SJCRH30 (cell line): ENCODE measurements around the gene UROS. TPM values are rescaled to one million over a fixed set of nuclear protein-coding genes. Genes with fewer than 3 reads are reported as not detected.

Experiments
- DNase-seq, 2 experiments: peaks; one replicate each; pipeline ENCODE4 v3.0.0-alpha.2; 2015 to 2020
- H3K27ac ChIP-seq: fragments of 250-450 bp; sonication (Bioruptor Pico); 2 replicates; pipeline ENCODE4 v1.5.1; 2020; ENCODE audit warnings: mild to moderate bottlenecking, moderate library complexity
- H3K27me3 ChIP-seq: fragments of 250-450 bp; sonication (Bioruptor Pico); 2 replicates; pipeline ENCODE4 v1.5.1; 2020; ENCODE audit warnings: mild to moderate bottlenecking, moderate library complexity
- H3K36me3 ChIP-seq: fragments of 250-450 bp; sonication (Bioruptor Pico); 2 replicates; pipeline ENCODE4 v1.5.1; 2020; ENCODE audit warnings: mild to moderate bottlenecking, moderate library complexity
- H3K4me1 ChIP-seq: fragments of 250-450 bp; sonication (Bioruptor Pico); 2 replicates; pipeline ENCODE4 v1.5.1; 2020; ENCODE audit warnings: mild to moderate bottlenecking, moderate library complexity
- H3K4me3 ChIP-seq: fragments of 250-450 bp; sonication (Bioruptor Pico); 2 replicates; pipeline ENCODE4 v1.5.1; 2020; ENCODE audit warnings: mild to moderate bottlenecking, moderate library complexity
- H3K9me3 ChIP-seq: fragments of 250-450 bp; sonication (Bioruptor Pico); replicated peaks from 2 replicates; pipeline ENCODE4 v1.5.1; 2020; ENCODE audit warnings: mild to moderate bottlenecking, moderate library complexity
- total RNA-seq: library from RNA; depleted of rRNA; stranded (reverse); fragments of >200 nt; shearing (Covaris generic); gene quantifications from 2 replicates; pipeline ENCODE4 v1.2.3, GENCODE V29; 2014

The UROS gene
- total RNA-seq, 1 experiment from 2014 or later = 41.0 TPM

DNA sequence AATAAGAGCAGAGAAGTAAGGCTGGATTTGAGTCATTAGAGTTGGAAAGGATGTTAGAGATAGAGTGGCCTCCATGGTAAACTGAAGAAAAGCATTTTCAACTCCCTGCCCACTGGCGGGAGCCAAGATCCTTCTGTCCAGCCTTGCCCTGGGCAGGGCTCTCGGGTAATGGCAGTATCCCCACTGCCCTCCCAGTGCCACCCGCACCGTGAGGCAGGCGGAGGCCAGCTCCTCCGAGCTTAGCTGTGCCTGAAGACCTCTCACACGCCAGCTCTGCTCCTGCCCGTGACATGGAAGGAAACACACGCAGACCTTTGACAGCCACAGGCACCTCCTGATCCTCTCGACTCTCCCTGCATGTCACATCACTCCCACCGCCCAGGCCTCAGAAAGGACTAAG lies 22.6 kb upstream of the UROS start:
- Histone ChIP-seq H3K4me3 (no peak overlapping the region), H3K36me3 (peaks cover 18% of the 10 kb centered on the region), H3K27me3 (no peaks in the 10 kb centered on the region), H3K27ac (no peak overlapping the region), H3K4me1 (no peaks in the 10 kb centered on the region), H3K9me3 (no peaks in the 10 kb centered on the region)
- no peak for DNase-seq

DNA sequence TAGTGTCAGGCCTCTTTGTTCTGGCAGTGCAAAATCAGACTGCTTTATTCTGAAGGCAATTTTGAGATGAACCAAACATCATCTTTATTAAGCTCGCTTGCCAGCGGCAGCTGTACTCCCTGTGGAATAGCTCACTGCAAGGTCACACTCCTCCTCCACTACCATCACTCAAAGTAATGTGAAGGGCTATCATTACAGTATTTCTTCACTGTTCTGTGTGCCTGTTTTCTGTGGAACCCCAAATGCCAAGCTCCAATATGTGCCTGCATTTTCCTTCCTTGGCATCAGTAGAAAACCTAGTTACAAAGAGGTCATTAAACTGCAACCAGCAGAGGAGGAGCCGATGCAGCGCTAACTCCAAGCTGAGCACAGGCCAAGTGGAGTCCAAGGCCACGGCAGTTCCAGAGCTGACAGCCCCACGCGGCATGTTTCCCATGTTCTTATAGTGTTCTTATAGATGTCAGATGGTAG lies 21.7 kb upstream of the UROS start:
- Histone ChIP-seq H3K36me3 (peaks cover 22% of the 10 kb centered on the region), H3K27ac (no peak overlapping the region), H3K9me3 (no peaks in the 10 kb centered on the region), H3K4me1 (no peaks in the 10 kb centered on the region), H3K4me3 (no peak overlapping the region), H3K27me3 (no peaks in the 10 kb centered on the region)
- no peak for DNase-seq

DNA sequence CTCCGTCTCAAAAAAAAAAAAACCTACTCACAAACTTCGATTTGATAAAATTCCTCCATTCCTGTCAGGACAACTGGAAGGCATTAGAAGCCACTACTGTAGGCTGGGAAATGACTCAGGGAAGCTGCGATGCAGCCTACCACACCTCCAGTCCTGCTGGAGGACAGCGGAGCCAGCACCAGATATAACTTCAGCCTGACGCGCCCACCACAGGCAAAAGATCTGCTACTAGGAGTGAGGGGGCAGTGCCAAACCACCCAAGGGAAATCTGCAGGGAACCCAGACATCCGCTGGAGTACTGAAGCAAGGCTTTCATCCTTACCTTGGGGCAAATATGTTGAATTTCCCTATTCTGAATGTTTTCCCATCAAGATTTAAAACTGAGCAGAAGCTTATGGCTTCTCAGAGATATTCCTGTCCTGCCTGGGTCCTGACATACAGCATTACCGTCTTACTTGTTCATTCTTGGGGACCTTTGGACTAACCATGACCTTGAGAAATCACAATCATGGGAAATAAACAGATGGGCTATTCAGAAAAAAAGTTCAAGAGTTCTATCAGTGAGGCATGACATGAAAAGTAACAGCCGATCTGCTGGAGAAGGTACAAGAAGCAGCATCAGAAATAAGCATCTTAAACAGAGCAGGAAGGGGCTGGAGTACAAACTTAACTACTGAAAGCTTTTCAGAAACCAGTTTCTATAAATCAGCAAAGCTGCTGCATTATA lies 20.7 kb upstream of the UROS start:
- peaks cover 26% of the 10 kb centered on the region for H3K36me3 ChIP-seq
- no peaks in the 10 kb centered on the region for H3K9me3 ChIP-seq
- no peak for DNase-seq
- no peak overlapping the region for H3K4me3 ChIP-seq
- H3K27ac ChIP-seq = no peak overlapping the region
- no peaks in the 10 kb centered on the region for H3K4me1 ChIP-seq
- H3K27me3 ChIP-seq = no peaks in the 10 kb centered on the region

DNA sequence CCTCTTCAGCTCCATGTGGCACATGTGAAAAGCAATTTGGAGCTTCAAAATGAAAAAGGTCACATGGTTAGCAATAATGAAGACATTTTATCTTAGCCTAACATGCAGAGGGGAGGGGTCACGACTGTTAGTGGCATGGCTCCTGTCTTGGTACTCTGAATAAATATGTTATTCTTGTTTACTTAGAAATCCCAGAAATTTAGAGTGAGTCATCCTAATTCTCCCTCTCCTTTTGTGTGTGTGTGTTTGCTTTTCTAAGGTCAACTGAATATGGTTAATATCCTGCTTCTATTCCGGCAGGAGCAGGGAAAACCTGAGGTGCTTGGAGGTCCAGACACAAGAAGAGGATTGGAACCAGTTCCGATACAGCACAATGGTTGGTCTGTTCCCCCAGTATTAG lies 17.9 kb upstream of the UROS start:
- H3K4me3 ChIP-seq = no peak overlapping the region
- DNase-seq = no peak
- H3K36me3 ChIP-seq = peaks cover 41% of the 10 kb centered on the region
- no peak overlapping the region for H3K27ac ChIP-seq
- H3K27me3 ChIP-seq = no peaks in the 10 kb centered on the region
- no peaks in the 10 kb centered on the region for H3K9me3 ChIP-seq
- H3K4me1 ChIP-seq = no peaks in the 10 kb centered on the region

DNA sequence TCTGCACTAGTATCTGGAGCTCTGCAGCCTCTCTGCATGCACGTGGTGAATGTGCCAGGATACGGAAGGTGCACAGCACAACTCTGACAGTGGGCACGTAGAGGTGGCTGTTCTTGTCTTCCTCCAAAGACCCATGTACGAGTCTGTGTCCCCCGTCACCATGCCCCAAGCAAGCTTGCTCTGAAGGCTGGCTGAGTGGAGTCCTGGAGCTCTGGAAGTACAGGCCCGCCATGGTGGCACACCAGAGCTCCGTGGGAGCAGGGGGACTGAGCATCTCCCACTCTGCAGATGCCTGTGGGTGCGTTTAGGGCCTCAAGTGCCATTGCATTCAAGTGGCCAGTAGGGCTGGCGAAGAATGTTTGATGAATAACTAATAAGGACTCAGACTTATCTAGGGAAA lies 17.3 kb upstream of the UROS start:
- no peak overlapping the region for H3K27ac ChIP-seq
- H3K4me1 ChIP-seq = no peaks in the 10 kb centered on the region
- no peaks in the 10 kb centered on the region for H3K27me3 ChIP-seq
- peaks cover 45% of the 10 kb centered on the region for H3K36me3 ChIP-seq
- no peak overlapping the region for H3K4me3 ChIP-seq
- DNase-seq = no peak
- H3K9me3 ChIP-seq = no peaks in the 10 kb centered on the region

DNA sequence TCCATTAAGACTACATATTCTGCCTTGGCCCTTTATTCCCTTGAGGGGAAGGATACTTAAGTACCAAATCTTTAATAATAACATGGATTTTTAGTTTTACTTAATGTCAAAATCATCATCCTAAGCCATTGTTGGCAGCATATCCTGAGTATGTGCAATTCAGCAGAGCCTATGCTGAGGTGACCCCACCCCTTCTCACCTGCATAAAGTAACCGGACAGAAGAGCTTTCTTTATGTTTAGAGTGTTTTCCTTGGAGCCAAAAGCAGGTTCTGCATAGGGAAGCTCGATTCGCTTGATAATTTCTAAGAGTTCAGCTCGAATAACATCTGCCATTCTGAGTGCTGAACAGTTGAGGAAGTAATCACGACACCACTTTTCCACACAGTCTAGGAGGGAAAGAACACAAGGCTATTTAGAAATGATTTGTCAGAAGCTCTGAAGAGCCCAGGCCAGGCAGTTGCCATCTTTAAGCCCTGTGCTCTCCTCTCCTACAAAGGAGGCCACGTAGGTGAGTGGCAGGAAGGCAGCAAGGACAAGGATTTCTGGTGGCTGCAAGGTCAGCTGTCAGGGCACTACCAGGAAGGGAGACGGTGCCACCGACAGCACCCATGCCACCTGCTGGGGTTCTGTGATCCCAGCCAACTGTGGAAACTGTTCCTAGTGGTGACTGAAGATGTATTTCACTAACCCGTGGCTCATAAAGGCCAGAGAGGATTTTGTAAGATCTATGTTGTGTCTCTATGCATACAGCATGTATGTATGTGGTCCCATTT lies 15.9 kb upstream of the UROS start:
- DNase-seq = no peak
- H3K9me3 ChIP-seq = no peaks in the 10 kb centered on the region
- H3K4me1 ChIP-seq = no peaks in the 10 kb centered on the region
- no peak overlapping the region for H3K27ac ChIP-seq
- H3K36me3 ChIP-seq = peaks cover 50% of the 10 kb centered on the region
- no peak overlapping the region for H3K4me3 ChIP-seq
- no peaks in the 10 kb centered on the region for H3K27me3 ChIP-seq

DNA sequence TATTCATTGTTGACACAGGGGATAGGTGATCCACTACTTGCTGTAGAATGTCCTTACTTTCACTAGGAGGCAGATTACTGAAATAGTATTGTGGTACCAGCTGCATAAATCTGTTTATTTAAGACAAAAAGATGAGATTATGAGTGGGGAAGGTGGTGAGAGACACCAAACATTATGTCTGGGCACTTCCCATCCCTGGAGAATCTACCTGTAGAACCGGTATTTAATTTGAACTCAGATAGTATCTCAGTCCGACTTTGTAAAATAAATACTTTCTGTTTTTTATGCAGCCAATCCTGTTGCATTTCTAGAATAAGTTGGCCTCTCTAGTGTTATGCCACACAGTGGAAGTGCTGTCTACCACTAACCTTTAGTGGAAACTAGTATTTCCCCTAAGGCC lies 13.7 kb upstream of the UROS start:
- DNase-seq = no peak
- Histone ChIP-seq H3K4me1 (no peaks in the 10 kb centered on the region), H3K4me3 (no peak overlapping the region), H3K27me3 (no peaks in the 10 kb centered on the region), H3K27ac (no peak overlapping the region), H3K9me3 (no peaks in the 10 kb centered on the region), H3K36me3 (peaks cover 67% of the 10 kb centered on the region)

DNA sequence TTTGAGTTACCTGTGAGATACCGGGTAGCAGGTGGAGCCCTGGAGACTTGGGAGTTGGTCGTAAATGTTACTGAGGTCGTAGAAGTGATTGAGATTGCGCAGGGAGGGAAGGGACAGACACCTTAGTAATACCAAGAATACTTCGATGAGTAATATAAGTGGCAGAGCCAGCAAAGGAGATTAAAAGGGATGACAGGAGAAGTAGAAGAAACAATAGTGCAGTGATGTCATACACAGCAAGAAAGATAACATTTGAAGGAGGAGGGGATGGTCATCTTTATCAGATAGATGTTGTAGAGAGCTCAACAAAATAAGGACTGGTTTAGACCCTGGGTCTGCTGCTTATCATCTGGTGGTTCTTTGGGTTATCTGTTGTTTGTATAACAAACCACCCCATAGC lies 5.3 kb upstream of the UROS start:
- H3K27me3 ChIP-seq = no peaks in the 10 kb centered on the region
- peaks cover 80% of the 10 kb centered on the region for H3K36me3 ChIP-seq

DNA sequence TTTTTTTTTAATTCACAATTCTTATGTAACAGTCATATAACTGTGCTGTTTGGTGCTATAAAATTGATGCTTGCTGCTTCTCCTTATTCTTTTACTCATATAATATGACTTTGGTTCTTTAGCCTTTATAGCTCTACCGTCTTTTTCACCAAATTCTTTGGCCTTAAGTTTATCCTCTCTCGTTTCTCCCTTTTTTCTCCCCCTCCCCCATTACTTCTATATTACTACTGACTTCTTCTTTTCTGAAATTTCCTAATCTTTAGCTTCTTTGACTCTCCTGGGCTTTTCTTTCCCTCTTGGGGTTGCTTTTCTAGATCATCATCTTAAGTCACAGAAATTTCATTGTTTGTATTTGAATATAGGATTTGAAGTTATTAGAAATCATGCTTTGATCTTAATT lies 4.1 kb upstream of the UROS start:
- no peak overlapping the region for H3K4me3 ChIP-seq
- H3K36me3 ChIP-seq = peaks cover 73% of the 10 kb centered on the region
- H3K27ac ChIP-seq = no peak overlapping the region
- no peak for DNase-seq
- H3K27me3 ChIP-seq = no peaks in the 10 kb centered on the region
- H3K4me1 ChIP-seq = peaks cover 15% of the 10 kb centered on the region
- H3K9me3 ChIP-seq = no peaks in the 10 kb centered on the region

More for the DNA sequence above, 5.3 kb upstream of the UROS start:
- Histone ChIP-seq H3K4me3 (no peak overlapping the region), H3K9me3 (no peaks in the 10 kb centered on the region), H3K27ac (no peak overlapping the region), H3K4me1 (peaks cover 15% of the 10 kb centered on the region)
- DNase-seq = no peak

DNA sequence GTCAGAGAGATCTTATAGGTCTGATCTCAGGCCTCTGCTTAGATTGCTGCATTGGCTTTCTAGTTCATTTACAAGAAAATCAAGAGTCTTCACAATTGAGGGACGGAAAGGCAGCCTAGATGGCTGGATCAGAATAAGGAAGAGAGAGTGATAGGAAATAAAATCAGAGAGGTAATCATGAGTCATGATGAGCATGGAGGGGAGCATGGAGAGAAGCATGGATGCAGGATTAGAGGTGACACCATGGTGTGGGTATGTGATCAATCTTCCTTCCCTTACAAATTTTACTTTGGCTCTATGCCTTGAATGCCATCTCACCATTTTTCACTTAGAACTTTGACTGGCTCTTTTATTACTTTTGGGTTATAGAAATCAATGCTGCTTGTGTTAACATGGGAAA lies 1.7 kb upstream of the UROS start:
- DNase-seq = peak in 1 of 2 experiments; percentile 6
- Histone ChIP-seq H3K36me3 (peaks cover 49% of the 10 kb centered on the region), H3K9me3 (no peaks in the 10 kb centered on the region), H3K4me3 (peak overlapping the region; percentile 96), H3K4me1 (peaks cover 15% of the 10 kb centered on the region), H3K27me3 (no peaks in the 10 kb centered on the region), H3K27ac (peak overlapping the region; percentile 99)

DNA sequence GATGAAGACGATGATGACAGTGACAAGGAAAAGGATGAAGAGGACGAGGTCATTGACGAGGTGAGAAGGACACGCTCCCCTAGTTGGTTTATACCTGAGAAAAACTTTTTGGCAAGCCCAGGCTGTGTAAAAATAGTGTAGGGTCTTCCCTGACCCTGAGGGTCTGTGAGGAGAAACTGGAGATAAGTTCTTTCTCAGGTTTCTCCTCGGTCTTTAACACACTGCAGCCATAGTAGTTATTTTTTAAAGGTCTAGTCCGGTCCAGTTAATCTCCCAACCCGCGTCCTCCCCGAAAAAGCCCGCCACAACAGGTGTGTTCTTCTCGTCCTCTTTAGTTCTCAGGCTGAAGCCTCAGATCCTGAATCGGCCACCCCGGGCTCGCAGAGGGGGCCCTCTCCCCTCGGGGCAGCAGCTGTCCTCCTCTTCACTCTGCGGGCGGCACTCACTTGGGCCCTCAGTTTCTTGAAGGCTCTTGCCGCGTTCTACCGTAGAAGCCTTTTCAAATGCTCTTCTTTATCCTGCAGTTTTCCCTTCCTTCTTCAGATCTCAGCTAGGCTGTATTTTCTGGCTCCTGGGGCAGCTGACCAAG lies 699 bp upstream of the UROS start:
- Histone ChIP-seq H3K27ac (peak overlapping the region; percentile 99), H3K36me3 (peaks cover 39% of the 10 kb centered on the region), H3K4me1 (peaks cover 11% of the 10 kb centered on the region), H3K9me3 (no peaks in the 10 kb centered on the region), H3K27me3 (no peaks in the 10 kb centered on the region), H3K4me3 (peak overlapping the region; percentile 96)
- DNase-seq = peak; percentile 83 to 84

DNA sequence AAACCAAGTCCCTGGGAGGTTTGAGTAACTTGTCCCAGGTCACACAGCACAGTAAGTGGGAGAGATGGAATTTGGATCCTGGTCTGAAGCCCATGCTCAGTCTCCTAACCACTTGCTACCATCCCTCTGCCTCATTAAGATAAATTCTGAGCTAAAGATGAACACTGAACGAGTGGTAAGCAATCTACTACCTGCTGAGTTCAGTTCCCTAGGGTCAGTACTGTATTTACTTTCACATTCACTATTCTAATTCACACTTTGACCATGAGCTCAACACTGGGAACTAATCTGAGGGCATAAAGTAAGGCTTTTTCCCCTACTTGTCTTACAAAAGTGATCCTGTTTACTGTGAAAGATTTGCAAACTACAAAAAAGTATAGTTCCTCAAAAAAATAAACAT lies 2.4 kb downstream of the UROS start:
- no peak overlapping the region for H3K27ac ChIP-seq
- H3K4me3 ChIP-seq = no peak overlapping the region
- DNase-seq = no peak
- H3K27me3 ChIP-seq = no peaks in the 10 kb centered on the region
- peaks cover 7% of the 10 kb centered on the region; the same call in 1 of the 2 replicates for H3K4me1 ChIP-seq
- peaks cover 11% of the 10 kb centered on the region for H3K36me3 ChIP-seq
- H3K9me3 ChIP-seq = no peaks in the 10 kb centered on the region

DNA sequence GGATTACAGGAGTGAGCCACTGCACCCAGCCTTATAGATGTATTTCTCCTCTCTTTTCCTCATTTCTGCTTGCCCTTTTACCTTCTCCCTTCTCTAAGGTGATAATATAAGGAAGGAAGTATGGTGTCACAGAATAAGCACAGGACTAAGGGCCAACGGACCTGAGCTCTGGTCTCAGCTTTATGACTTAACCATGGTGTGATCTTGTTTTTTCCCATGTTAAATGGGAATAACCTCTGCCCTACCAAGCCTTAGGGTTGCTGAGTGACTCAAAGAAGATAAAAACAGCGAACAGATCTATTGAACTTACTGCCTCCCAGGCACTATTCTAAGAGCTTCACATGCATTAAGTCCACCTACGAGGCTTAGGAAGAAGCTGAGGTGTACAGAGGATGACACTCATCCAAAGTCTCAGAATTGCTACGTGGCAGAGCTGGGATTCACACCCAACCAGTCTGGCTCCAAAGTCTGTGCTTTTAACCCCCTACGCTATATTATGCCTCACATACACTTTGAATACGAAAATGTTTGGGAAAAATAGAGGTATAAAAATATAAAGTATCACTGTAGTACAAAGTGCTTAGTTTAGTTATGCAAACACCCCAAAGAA lies 5.6 kb downstream of the UROS start:
- no peaks in the 10 kb centered on the region for H3K27me3 ChIP-seq
- no peak overlapping the region for H3K27ac ChIP-seq
- H3K4me3 ChIP-seq = no peak overlapping the region
- DNase-seq = no peak
- H3K36me3 ChIP-seq = 0 out of 2 replicates have a peak, but pooled peaks cover 2% of the 10 kb centered on the region
- no peaks in the 10 kb centered on the region for H3K9me3 ChIP-seq
- H3K4me1 ChIP-seq = no peaks in the 10 kb centered on the region

DNA sequence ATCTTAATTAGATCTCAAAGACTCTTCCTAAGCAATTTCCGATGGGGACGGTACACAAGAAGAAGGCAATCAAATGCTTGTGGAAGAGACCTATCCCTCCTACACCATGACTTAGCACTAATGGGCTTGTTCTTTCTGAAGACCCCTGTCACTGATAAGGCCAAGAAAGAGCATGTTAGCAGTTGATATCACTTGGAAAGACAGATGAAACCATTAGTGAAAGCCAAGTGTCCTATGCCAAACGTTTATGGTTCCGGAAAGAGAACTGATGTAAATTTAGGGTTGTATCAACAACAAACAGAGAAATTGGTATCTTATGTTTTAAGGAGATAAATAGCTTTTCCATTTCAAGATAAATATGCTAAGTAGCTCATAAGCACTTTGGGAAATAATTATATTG lies 6.5 kb downstream of the UROS start:
- Histone ChIP-seq H3K36me3 (peaks cover 5% of the 10 kb centered on the region; the same call in 1 of the 2 replicates), H3K4me1 (no peaks in the 10 kb centered on the region), H3K27me3 (no peaks in the 10 kb centered on the region), H3K9me3 (no peaks in the 10 kb centered on the region), H3K27ac (no peak overlapping the region), H3K4me3 (no peak overlapping the region)
- no peak for DNase-seq

DNA sequence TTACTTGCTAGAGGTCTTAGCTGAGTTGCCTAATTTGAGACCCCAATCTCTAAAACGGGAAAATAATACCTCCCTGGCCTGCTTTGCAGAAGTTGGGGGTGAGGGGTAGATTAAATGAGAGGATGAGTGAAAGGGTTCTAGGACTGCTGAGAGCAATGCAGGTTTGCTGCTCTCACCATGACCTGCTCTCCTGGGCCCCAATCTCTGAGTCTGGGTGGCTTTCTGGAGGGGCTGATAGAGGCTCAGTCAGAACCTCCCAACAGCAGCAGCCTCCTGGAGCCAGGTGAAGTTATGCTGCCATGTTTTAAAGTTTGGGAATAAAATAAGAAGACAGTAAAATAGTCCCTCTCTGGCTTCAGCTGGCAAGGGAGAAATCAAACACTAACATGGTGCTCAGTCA lies 7.3 kb downstream of the UROS start:
- Histone ChIP-seq H3K4me3 (no peak overlapping the region), H3K27me3 (no peaks in the 10 kb centered on the region), H3K9me3 (no peaks in the 10 kb centered on the region), H3K36me3 (peaks cover 13% of the 10 kb centered on the region; the same call in 1 of the 2 replicates), H3K4me1 (no peaks in the 10 kb centered on the region), H3K27ac (no peak overlapping the region)
- DNase-seq = no peak
